HepG2 (cell line): ENCODE measurements around the gene SKIC2. TPM values are rescaled to one million over a fixed set of nuclear protein-coding genes. Genes with fewer than 3 reads are reported as not detected.
"Not testable (repeated sequence)": the region's sequence is repeated elsewhere in the genome, so short reads cannot be mapped to it uniquely, and the experiment has no call there.

Experiments used
- ATAC-seq: fragments of 200-7000 bp; cut with Tn5 transposase; 3 replicates; pipeline ENCODE4 v1.9.1; 2020; ENCODE audit warnings: mild to moderate bottlenecking, moderate library complexity
- BruUV-seq: library from RNA; stranded (reverse); fragments of 400-500 nt; replicated peaks from 2 replicates; lab custom pipeline; 2021; lab: Mats Ljungman, UMichigan
- CTCF ChIA-PET: fragments of 300-600 bp; formaldehyde crosslinking; extraction: SDS; loops from one replicate; lab custom pipeline; 2021; ENCODE audit warnings: low total read pairs, inconsistent platforms, low intra/inter-chr PET ratio; lab: Yijun Ruan, JAX
- POLR2A ChIA-PET: fragments of 350-600 bp; sonication (Branson Sonifier 250); formaldehyde crosslinking; loops from one replicate; lab custom pipeline; 2020; ENCODE audit warnings: antibody characterized with exemption, inconsistent platforms; lab: Yijun Ruan, JAX
- DNase-seq: peaks from one replicate; pipeline ENCODE4 v3.0.0-alpha.2; 2015; ENCODE audit warnings: low spot score
- FAIRE-seq: peaks from 3 replicates; lab custom pipeline; 2011; peaks lifted over from hg19 to GRCh38; lab: Jason Lieb, UNC
- H2AFZ ChIP-seq: one replicate; pipeline ENCODE4 v1.6.1; 2011; ENCODE audit warnings: low read length, inconsistent platforms
- H3K27ac ChIP-seq: fragments of 300-600 bp; 3 replicates; pipeline ENCODE4 v1.8.0; 2011; ENCODE audit warnings: mixed run types, mild to moderate bottlenecking, mixed read lengths, low read length, inconsistent platforms; ENCODE audit not compliant: insufficient read depth; ENCODE audit errors: extremely low read length
- H3K27me3 ChIP-seq, 2 experiments: fragments of 200-600 bp in 1 of 2; 2 replicates in 1 of 2; 3 replicates in 1 of 2; pipeline versions ENCODE4 v1.6.0 to v1.8.0; 2011; ENCODE audit warnings: low read length in 2 of 2, mild to moderate bottlenecking in 2 of 2, moderate library complexity in 2 of 2, inconsistent platforms in 1 of 2; ENCODE audit not compliant: insufficient read depth in 2 of 2, control insufficient read depth in 1 of 2
- H3K36me3 ChIP-seq, 2 experiments: fragments of 200-600 bp in 1 of 2; replicated peaks in 1 of 2; 2 replicates in 1 of 2; 3 replicates in 1 of 2; pipeline versions ENCODE4 v1.5.1 to v1.8.0; 2011; ENCODE audit warnings: low read length in 2 of 2, inconsistent platforms in 1 of 2; ENCODE audit not compliant: insufficient read depth in 2 of 2, control insufficient read depth in 1 of 2
- H3K4me1 ChIP-seq: 2 replicates; pipeline ENCODE4 v1.5.1; 2012; ENCODE audit warnings: low read length, inconsistent platforms; ENCODE audit not compliant: insufficient read depth
- H3K4me2 ChIP-seq: 2 replicates; pipeline ENCODE4 v1.6.0; 2011; ENCODE audit warnings: low read depth, low read length, inconsistent platforms
- H3K4me3 ChIP-seq, 3 experiments: fragments of 200-600 bp in 1 of 3; sonication (generic), shearing (Covaris generic) in 1 of 3; replicated peaks in 1 of 3; 2 replicates each; pipeline ENCODE4 v1.5.1; 2011 to 2016; ENCODE audit warnings: low read length in 3 of 3, inconsistent platforms in 2 of 3, low read depth in 2 of 3, mild to moderate bottlenecking in 2 of 3, control low read depth in 1 of 3, mixed read lengths in 1 of 3; ENCODE audit not compliant: insufficient read depth in 1 of 3
- H3K79me2 ChIP-seq: one replicate; pipeline ENCODE4 v1.6.1; 2011; ENCODE audit warnings: low read length, inconsistent platforms; ENCODE audit not compliant: insufficient read depth
- H3K9ac ChIP-seq: 2 replicates; pipeline ENCODE4 v1.6.0; 2011; ENCODE audit warnings: mild to moderate bottlenecking, low read depth, low read length, inconsistent platforms; ENCODE audit not compliant: insufficient read depth
- H3K9me3 ChIP-seq: 2 replicates; pipeline ENCODE4 v1.5.1; 2012; ENCODE audit warnings: mild to moderate bottlenecking, low read length
- H4K20me1 ChIP-seq: 2 replicates; pipeline ENCODE4 v1.6.0; 2011; ENCODE audit warnings: inconsistent platforms, mild to moderate bottlenecking, low read length, moderate library complexity; ENCODE audit not compliant: insufficient read depth
- KDM4B ChIP-seq: sonication (generic); formaldehyde crosslinking; IDR thresholded peaks from 2 replicates; pipeline ENCODE4 v1.4.0; 2020; ENCODE audit warnings: missing genetic modification reagents
- PLRG1 ChIP-seq: fragments of 450-650 bp; conservative IDR thresholded peaks from 2 replicates; pipeline ENCODE4 v1.6.1; 2016
- RBFOX2 ChIP-seq: fragments of 200-400 bp; formaldehyde crosslinking; IDR thresholded peaks from 2 replicates; pipeline ENCODE4 v1.6.1; 2017; ENCODE audit warnings: low read depth, mild to moderate bottlenecking, low read length
- TAF1 ChIP-seq: sonication (generic); formaldehyde crosslinking; IDR thresholded peaks from 2 replicates; pipeline ENCODE4 v1.4.0; 2020; ENCODE audit warnings: missing genetic modification reagents
- ZNF121 ChIP-seq: sonication (generic); formaldehyde crosslinking; IDR thresholded peaks from 2 replicates; pipeline ENCODE4 v1.5.0; 2020; ENCODE audit warnings: mild to moderate bottlenecking, missing genetic modification reagents
- WGBS: methylation state at CpG from one replicate; pipeline ENCODE4 v1.1.6; 2017; ENCODE audit warnings: low lambda C conversion rate; 5-methylcytosine and 5-hydroxymethylcytosine counted together
- in situ Hi-C: cut with HindIII; loops from 2 replicates; pipeline ENCODE4 v1.10.0; 2017; ENCODE audit warnings: low pct_unique_long_range_greater_than_20kb; ENCODE audit not compliant: extremely low pct_ligation_motif_present
- intact Hi-C: fragments of 100-400 bp; cut with micrococcal nuclease; formaldehyde crosslinking; loops from one replicate; pipeline ENCODE4 v1.10.0; 2022; ENCODE audit not compliant: unreplicated experiment
- polyA plus RNA-seq, 8 experiments: library from polyadenylated mRNA; depleted of rRNA in 3 of 8; stranded (reverse) in 7 of 8; unstranded in 1 of 8; fragments of >200 nt; fragmentation: Illumina TruSeq in 4 of 8; extraction: Trizol in 4 of 8; gene quantifications; 2 replicates each; pipeline versions ENCODE4 v1.2.1 to v1.2.3, GENCODE V29; 2011 to 2016; ENCODE audit warnings: low read depth in 4 of 8, missing spikeins in 1 of 8, mixed read lengths in 1 of 8; ENCODE audit not compliant: insufficient read depth in 1 of 8
- total RNA-seq, 5 experiments: library from RNA; depleted of rRNA; stranded (reverse); fragments of >200 nt; fragmentation: Illumina TruSeq; extraction: Trizol; gene quantifications; 2 replicates each; pipeline ENCODE4 v1.2.3, GENCODE V29; 2016; ENCODE audit warnings: low read depth in 1 of 5

The SKIC2 gene
- total and polyA plus RNA-seq, 2 of the 13 experiments (the other 11 are each of a cell fraction or from before 2014, with no cell fraction given) = 67.1 to 68.4 TPM

- no peak for TF ChIP-seq KDM4B (CRISPR knock-in tag)
- no peak for TF ChIP-seq TAF1 (CRISPR knock-in tag)
These were observed 13.9 kb downstream of the SKIC2 start (continued) for GRCh38 chr6:31972709-31973350.

GRCh38 chr6:31976065-31976464 lies 17.1 kb downstream of the SKIC2 start:
- POLR2A ChIA-PET = interaction anchor here (0.7 kb wide), 1 partner anchor 88 kb away, joined by 3 read pairs; no protein-coding TSS in a partner anchor
- H2AFZ ChIP-seq, H3K27me3 ChIP-seq, H3K36me3 ChIP-seq, DNase-seq, intact Hi-C loops, H3K9me3 ChIP-seq, H3K27ac ChIP-seq, H3K4me2 ChIP-seq, BruUV-seq, FAIRE-seq, H3K9ac ChIP-seq, CTCF ChIA-PET, ATAC-seq, H3K4me3 ChIP-seq, H4K20me1 ChIP-seq, in situ Hi-C loops: not testable (repeated sequence)
- Histone ChIP-seq H3K79me2 (peaks cover 21% of the 10 kb centered on the region), H3K4me1 (peaks cover 27% of the 10 kb centered on the region)
- TF ChIP-seq RBFOX2 = peak; percentile 41; the same call in 1 of the 2 replicates
- WGBS = 85% methylated on average over 12 of the region's 30 CpGs

- peaks cover 10% of the 10 kb centered on the region for H3K79me2 ChIP-seq
- H3K27ac ChIP-seq = no peak overlapping the region
- no peak overlapping the region for H3K4me2 ChIP-seq
- H4K20me1 ChIP-seq = no peaks in the 10 kb centered on the region
- no peak for ATAC-seq
- H3K4me3 ChIP-seq = no peak overlapping the region
- DNase-seq = no peak
- WGBS = 96% methylated on average over 12 of the region's 12 CpGs
- no TSS peak for BruUV-seq
- TF ChIP-seq ZNF121 (CRISPR knock-in tag) = peak; percentile 84
- no peak for TF ChIP-seq PLRG1
- peaks cover 0 to 7% of the 10 kb centered on the region in 2 experiments; a peak in 2 of 5 replicates for H3K36me3 ChIP-seq
- H3K27me3 ChIP-seq = no peaks in the 10 kb centered on the region
- no peak overlapping the region for H2AFZ ChIP-seq
- no peaks in the 10 kb centered on the region for H3K9me3 ChIP-seq
- H3K9ac ChIP-seq = no peak overlapping the region
- no peak for FAIRE-seq
- intact Hi-C loops (no loop called here), in situ Hi-C loops (no loop called here)
- ChIA-PET CTCF (no interaction called here), POLR2A (interaction anchor here (0.6 kb wide), 1 partner anchor 28 kb away, joined by 4 read pairs; no protein-coding TSS in a partner anchor)
- H3K4me1 ChIP-seq = peaks cover 19% of the 10 kb centered on the region
These were observed 18.9 kb downstream of the SKIC2 start for GRCh38 chr6:31977816-31978431.
